T-helper 2 cell treated with Interferon-gamma antibody and Interleukin-4, amounts not matched to agents 100 ng/mL and 5 ng/mL, for 36 hours (primary cell): Measurements from ENCODE around the gene CYP4F8. TPM values are rescaled to one million over a fixed set of nuclear protein-coding genes. Genes with fewer than 3 reads are reported as not detected.

Experiments used
- intact Hi-C: fragments of 100-400 bp; cut with micrococcal nuclease; formaldehyde crosslinking; loops from one replicate; pipeline ENCODE4 v1.15.1; 2023
- total RNA-seq: library from RNA; stranded (reverse); gene quantifications from 2 replicates; pipeline ENCODE4 v1.2.3, GENCODE V29; 2022

CYP4F8 gene
- total RNA-seq, 1 donor from 2014 or later: not detected

GRCh38 chr19:15616183-15616582 is 1.2 kb downstream of the CYP4F8 start:
- intact Hi-C loops: no loop called here

DNA sequence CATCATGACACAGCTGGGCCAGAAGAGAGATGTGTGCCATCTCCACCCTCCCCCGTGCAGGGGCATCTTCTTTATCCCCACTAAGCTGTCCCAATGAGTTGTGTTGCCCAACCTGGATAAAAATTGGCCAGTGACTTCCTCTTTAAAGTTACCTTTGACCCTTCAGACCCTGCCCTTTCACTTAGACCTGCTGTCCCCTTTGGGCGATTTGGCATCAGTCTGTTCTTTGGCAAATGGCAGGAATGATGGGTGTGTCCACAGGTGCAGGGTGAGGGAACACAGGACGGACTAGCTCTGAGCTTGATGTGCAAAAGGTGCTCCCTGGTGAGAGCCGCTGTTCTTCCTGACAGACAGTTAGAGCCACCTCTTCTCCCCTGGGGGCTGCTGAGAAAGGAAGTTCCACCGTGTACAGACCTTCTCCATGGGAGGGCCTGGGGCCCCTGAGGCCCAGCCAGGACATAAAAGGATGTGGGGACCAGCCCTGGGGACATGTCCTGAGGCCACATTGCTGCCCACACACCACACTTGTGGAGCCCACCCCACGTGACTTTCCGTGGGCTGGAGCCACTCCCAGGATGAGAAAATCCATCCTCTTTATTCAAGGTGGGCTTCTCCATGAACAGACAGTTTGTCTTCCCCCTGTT is 1.7 kb downstream of the CYP4F8 start:
- intact Hi-C loops: no loop called here

- intact Hi-C loops: no loop called here
Measured at GRCh38 chr19:15618321-15618720, 3.3 kb downstream of the CYP4F8 start.

DNA sequence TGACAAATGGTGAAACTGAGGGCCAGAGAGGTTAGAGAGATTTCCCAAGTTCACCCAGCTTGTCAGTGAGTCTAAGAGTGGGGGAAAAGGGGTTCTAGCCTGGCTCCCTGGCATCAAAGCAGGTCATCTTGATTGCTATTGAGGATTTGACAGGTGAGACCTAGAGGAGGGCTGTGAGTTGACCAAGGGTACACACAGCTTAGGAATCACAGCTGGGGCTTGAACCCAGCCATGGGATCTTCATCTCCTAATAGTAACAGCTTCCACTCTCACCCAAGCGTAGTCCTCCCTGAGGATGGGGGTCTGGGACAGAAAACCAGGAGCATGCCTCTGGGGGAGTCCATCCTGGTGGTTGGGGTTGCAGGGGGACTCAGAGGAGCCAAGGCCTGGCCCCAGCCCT is 6.8 kb downstream of the CYP4F8 start:
- intact Hi-C loops: loop anchor here (10.0 kb wide), 1 partner anchor 403 kb away; no protein-coding TSS in a partner anchor

DNA sequence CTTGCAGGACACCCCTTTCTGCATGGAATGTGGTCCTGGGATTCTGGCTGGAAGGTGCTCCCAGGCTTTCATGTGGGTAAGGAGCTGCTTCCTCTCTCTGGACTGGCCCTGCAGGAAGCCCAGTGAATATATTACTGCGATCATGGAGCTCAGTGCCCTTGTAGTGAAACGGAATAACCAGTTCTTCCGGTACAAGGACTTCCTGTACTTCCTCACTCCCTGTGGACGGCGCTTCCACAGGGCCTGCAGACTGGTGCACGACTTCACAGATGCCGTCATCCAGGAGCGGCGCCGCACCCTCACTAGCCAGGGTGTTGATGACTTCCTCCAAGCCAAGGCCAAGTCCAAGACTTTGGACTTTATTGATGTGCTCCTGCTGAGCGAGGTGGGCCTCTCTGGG is 8.0 kb downstream of the CYP4F8 start:
- intact Hi-C loops: loop anchor here (10.0 kb wide), 1 partner anchor 402 kb away; no protein-coding TSS in a partner anchor

DNA sequence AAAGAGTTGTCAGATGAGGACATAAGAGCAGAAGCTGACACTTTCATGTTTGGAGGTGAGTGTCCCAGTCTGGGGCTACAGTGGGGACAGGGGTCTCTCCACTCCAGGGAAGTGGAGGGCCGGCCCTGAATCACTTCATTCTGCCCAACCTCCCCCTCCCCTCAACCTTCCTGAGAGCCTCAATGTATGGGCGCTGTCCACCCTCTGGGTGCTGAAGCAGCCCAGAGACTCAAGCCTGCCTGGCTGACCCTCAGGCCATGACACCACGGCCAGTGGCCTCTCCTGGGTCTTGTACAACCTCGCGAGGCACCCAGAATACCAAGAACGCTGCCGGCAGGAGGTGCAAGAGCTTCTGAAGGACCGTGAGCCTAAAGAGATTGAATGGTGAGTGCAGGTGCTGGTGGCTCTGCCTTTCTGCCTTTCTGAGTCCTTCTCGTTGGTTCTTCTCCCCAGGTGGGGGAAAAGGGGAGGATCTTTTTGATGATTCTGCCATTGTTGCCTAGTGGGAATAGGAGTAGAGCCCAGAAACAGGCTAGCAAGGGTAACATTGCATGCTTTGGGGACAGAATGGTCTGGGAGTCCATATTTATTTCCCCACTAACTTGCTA is 8.8 kb downstream of the CYP4F8 start:
- intact Hi-C loops: loop anchor here (10.0 kb wide), 1 partner anchor 401 kb away; no protein-coding TSS in a partner anchor

GRCh38 chr19:15628236-15629002 is 13.4 kb downstream of the CYP4F8 start:
- intact Hi-C loops: loop anchor here (1.0 to 10.0 kb wide), 2 partner anchors 241 to 396 kb away; no protein-coding TSS in a partner anchor

GRCh38 chr19:15629003-15629880 is 14.2 kb downstream of the CYP4F8 start:
- intact Hi-C loops: loop anchor here (1.0 to 10.0 kb wide), 2 partner anchors 240 to 396 kb away; no protein-coding TSS in a partner anchor

DNA sequence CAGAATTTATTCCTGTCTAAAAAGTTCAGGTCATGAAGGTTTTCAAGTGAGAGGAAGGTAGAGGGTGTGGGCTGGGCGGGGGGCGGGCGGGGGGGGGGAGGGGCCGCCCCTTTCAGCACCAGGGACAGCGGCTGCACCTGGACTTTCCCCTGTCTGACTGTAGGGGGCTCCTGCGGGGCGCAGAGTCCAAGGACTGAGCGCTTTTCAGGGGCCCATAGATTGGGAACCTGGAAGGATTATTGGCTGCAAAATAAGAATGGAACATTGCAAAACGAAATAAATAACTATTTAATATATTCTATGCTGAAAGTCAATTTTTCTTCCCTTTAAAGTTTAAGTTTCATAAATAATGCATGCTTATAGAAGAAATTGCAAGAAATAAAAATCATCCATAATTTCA is 16.8 kb downstream of the CYP4F8 start:
- intact Hi-C loops: no loop called here

- intact Hi-C loops: no loop called here
Measured at GRCh38 chr19:15633082-15633835, 18.2 kb downstream of the CYP4F8 start.

DNA sequence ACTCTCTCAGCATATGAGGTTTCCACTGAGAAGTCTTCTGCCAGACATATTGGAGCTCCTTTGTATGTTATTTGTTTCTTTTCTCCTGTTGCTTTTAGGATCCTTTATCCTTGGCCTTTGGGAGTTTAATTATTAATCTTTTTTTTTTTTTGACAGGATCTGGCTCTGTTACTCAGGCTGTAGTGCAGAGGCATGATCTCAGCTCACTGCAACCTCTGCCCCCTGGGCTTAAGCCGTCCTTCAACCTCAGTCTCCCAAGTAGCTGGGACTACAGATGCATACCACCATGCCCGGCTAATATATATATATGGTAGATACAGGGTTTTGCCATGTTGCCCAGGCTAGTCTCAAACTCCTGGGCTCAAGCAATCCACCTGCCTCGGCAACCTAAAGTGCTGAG is 19.1 kb downstream of the CYP4F8 start:
- intact Hi-C loops: no loop called here

- intact Hi-C loops: no loop called here
Measured at GRCh38 chr19:15635016-15635805, 20.2 kb downstream of the CYP4F8 start.

- intact Hi-C loops: no loop called here
Measured at GRCh38 chr19:15636026-15636425, 21.0 kb downstream of the CYP4F8 start.

DNA sequence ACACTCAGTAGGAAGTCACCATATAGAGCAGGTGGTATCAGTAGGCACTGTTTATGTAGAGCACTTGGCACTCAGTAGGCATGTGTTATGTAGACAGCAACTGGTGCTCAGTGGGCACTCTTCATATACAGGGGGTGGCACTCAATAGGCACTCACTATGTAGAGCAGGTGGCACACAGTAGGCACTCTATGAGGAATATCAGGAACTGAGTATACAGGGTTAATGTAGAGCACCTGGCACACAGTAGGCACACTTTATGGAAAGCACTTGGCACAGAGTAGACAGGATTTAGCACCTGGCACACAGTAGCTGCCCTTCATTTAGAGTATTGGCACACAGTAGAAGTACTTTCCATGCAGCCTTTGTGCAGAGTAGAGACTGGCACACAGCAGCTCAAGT is 24.6 kb downstream of the CYP4F8 start:
- intact Hi-C loops: no loop called here

DNA sequence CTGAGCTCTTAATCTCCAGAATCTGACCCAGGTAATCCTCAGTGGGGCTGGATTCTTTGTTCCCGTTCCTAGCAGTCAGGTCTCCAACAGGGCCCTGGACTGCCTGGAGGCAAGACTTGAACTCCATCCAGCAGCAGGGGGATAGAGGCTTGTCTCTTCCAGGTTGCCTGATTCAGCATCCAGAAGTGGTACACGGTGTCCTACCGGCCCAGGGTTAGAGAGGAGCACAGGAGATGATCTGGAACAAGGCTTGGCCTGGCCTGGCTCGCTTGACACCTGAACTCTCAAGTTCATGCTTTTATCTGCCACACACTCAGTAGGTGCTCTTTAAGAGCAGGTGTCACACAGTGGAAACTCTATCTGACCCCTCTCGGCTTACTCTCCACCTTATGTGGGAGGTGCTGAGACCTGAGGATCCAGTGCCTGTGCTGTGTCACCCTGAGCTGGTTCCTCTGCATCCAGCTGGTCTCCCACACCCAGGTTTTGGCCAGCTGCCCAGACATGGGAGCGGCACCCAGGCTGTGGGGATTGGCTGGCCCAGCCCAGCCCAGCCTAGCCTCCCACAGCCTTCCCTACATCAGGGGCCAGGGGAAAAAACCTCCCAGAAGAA is 25.4 kb downstream of the CYP4F8 start, which contains the start of gene CYP4F3:
CYP4F3 (plus strand) TSS at position 604 of the 610 bp plus-strand sequence. CDS start 519 bp downstream, outside the sequence.
- intact Hi-C loops: no loop called here

DNA sequence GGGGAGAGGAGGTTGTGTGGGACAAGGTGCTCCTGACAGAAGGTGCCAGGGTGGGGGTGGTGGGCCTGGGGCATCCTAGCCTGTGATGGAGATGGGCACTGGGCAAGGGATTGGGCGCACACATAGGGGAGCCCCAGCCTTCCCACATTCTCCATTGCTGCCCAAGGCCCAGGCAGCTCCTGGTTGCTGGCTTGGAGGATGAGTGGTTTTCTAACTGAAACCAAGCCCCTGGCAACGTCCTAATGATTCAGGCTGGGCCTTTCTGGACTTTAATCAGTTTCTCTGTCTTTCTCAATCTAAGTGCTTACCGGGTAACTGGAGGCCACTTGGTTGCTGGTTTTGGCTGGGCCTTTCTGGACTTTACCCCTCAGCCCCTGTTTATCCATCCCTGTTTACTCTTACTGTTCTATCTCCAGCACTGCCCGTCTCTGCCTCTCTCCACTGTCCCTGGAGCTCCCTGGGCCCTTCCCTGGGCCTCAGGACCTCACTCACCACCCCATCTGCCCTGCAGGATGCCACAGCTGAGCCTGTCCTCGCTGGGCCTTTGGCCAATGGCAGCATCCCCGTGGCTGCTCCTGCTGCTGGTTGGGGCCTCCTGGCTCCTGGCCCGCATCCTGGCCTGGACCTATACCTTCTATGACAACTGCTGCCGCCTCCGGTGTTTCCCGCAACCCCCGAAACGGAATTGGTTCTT is 26.0 kb downstream of the CYP4F8 start:
- intact Hi-C loops: no loop called here

DNA sequence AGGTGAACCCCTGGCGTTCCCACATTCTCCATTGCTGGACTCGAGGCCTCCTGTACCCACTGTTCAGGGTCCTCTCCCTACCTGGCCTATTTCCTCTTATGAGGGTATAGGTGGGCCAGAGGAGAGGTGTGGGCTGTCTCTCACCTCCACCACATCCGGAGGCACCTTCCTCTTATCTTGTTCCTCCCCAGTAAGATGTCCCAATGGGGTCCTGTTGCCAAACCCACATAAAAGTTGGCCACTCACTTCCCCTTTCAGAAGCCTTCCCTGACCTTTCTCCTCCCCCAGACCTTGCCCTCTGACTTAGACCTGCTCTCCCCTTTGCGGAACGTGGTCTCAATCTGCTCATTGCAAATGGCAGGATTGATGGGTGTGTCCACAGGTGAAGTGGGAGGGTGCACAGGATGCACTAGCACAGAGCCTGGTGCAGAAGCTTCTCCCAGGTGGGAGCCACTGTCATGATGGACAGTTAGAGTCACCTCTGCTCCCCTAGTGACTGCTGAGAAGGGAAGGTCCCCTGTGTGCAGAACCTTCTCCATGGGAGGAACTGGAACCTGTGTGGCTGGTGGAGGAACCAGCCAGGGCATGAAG is 27.0 kb downstream of the CYP4F8 start:
- intact Hi-C loops: no loop called here

GRCh38 chr19:15642807-15643206 is 27.8 kb downstream of the CYP4F8 start:
- intact Hi-C loops: no loop called here
